ENCODE measurements around the gene RBM4.

DNA sequence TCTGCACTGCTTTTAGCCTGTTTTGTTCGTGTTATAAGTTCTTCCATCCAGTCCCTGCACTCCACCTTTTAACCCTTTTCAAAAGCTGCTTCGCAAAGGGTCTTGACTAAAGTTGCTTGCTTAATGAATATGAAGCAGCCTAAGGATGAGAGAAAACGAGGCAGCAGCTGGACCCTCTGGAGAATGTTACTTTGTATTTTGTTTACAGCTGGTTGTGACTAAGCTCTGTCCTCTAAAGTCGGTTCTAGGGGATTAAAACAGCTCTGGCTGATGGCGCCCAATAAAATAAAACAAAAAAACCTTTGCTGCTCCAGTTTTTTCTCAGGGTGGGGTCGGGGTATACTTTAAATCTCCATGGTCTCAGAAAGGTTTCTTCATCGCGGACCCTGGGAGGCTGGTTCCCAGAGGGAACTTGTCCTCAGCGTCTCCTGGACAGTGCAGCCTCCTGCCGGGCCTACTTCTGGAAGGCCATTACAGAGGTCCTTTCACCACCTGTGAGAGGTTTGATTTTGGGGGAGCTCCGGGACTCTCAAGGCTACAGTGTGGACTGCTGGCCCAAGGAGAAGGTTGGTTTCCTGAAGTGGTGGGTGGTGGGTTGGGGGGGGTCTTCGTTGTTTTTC lies 836 bp upstream of the RBM4 start:
- TF ChIP-seq, protein P1, sequence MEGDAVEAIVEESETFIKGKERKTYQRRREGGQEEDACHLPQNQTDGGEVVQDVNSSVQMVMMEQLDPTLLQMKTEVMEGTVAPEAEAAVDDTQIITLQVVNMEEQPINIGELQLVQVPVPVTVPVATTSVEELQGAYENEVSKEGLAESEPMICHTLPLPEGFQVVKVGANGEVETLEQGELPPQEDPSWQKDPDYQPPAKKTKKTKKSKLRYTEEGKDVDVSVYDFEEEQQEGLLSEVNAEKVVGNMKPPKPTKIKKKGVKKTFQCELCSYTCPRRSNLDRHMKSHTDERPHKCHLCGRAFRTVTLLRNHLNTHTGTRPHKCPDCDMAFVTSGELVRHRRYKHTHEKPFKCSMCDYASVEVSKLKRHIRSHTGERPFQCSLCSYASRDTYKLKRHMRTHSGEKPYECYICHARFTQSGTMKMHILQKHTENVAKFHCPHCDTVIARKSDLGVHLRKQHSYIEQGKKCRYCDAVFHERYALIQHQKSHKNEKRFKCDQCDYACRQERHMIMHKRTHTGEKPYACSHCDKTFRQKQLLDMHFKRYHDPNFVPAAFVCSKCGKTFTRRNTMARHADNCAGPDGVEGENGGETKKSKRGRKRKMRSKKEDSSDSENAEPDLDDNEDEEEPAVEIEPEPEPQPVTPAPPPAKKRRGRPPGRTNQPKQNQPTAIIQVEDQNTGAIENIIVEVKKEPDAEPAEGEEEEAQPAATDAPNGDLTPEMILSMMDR (IDR thresholded peaks at IDR 0.05): no peak
- TF ChIP-seq ZFX (IDR thresholded peaks at IDR 0.05; ENCODE audit: borderline replicate concordance): no peak

All from 22Rv1 (cell line).